Lower lobe of right lung (tissue), 2 donors: ENCODE results near the gene SLC1A4. TPM values are rescaled to one million over a fixed set of nuclear protein-coding genes. Genes with fewer than 3 reads are reported as not detected.

Source experiments
- ATAC-seq, 2 donors: fragments of 200-7000 bp; cut with Tn5 transposase; one replicate each; pipeline ENCODE4 v1.9.1; 2020 to 2022; ENCODE audit warnings: mild to moderate bottlenecking in 2 of 2, moderate library complexity in 2 of 2
- DNase-seq: peaks from one replicate; pipeline ENCODE4 v3.0.0-alpha.2; 2020
- H3K27ac ChIP-seq: fragments of 200-600 bp; one replicate; pipeline ENCODE4 v1.8.0; 2022
- H3K27me3 ChIP-seq: fragments of 200-600 bp; one replicate; pipeline ENCODE4 v1.8.0; 2022; ENCODE audit warnings: low read depth
- H3K36me3 ChIP-seq: fragments of 200-600 bp; one replicate; pipeline ENCODE4 v1.8.0; 2022; ENCODE audit warnings: mild to moderate bottlenecking
- H3K4me1 ChIP-seq: fragments of 200-600 bp; one replicate; pipeline ENCODE4 v1.8.0; 2022
- H3K4me3 ChIP-seq: fragments of 200-600 bp; one replicate; pipeline ENCODE4 v1.8.0; 2022; ENCODE audit warnings: mild to moderate bottlenecking
- H3K9me3 ChIP-seq: fragments of 200-600 bp; one replicate; pipeline ENCODE4 v1.8.0; 2022
- CTCF ChIP-seq: fragments of 200-600 bp; IDR thresholded peaks from one replicate; pipeline ENCODE4 v1.8.0; 2022; ENCODE audit warnings: antibody characterized with exemption, mild to moderate bottlenecking
- intact Hi-C: fragments of 100-400 bp; cut with DNase I; formaldehyde crosslinking; loops from one replicate; pipeline ENCODE4 v1.11.0; 2022
- total RNA-seq: library from RNA; stranded (reverse); fragmentation: NEBNext Ultra II Directional; extraction: Animal tissue kit (Norgen Biotek cat#: 25700); gene quantifications from one replicate; pipeline ENCODE4 v1.2.1, GENCODE V29; 2021
- donor health status: DM: no; HTN: yes; CAD: no; lungs with severe emphysema.

The SLC1A4 gene
- total RNA-seq, 1 donor from 2014 or later, result 9.7 TPM

GRCh38 chr2:65013776-65014175 is 24.6 kb downstream of the SLC1A4 start:
- H3K4me3 ChIP-seq, result no peak overlapping the region
- peaks cover 46% of the 10 kb centered on the region for H3K36me3 ChIP-seq
- H3K9me3 ChIP-seq, result no peaks in the 10 kb centered on the region
- no peaks in the 10 kb centered on the region for H3K27me3 ChIP-seq
- ATAC-seq (no peak), DNase-seq (no peak)
- H3K27ac ChIP-seq, result no peak overlapping the region
- intact Hi-C loops, result no loop called here
- no peak for TF ChIP-seq CTCF
- peaks cover 9% of the 10 kb centered on the region for H3K4me1 ChIP-seq

- ATAC-seq, result no peak
- peaks cover 59% of the 10 kb centered on the region for H3K36me3 ChIP-seq
- H3K9me3 ChIP-seq, result no peaks in the 10 kb centered on the region
- no peak overlapping the region for H3K27ac ChIP-seq
- DNase-seq, result no peak
- no peak for TF ChIP-seq CTCF
- intact Hi-C loops, result no loop called here
- peaks cover 9% of the 10 kb centered on the region for H3K4me1 ChIP-seq
- H3K27me3 ChIP-seq, result no peaks in the 10 kb centered on the region
- H3K4me3 ChIP-seq, result no peak overlapping the region
Measured at GRCh38 chr2:65015731-65016130, 26.5 kb downstream of the SLC1A4 start.

GRCh38 chr2:65016789-65017188 is 27.6 kb downstream of the SLC1A4 start:
- Histone ChIP-seq H3K4me3 (no peak overlapping the region), H3K4me1 (peaks cover 9% of the 10 kb centered on the region), H3K27me3 (no peaks in the 10 kb centered on the region), H3K36me3 (peaks cover 55% of the 10 kb centered on the region), H3K9me3 (no peaks in the 10 kb centered on the region), H3K27ac (no peak overlapping the region)
- intact Hi-C loops, result no loop called here
- ATAC-seq, result no peak
- no peak for TF ChIP-seq CTCF
- no peak for DNase-seq

- Histone ChIP-seq H3K27me3 (no peaks in the 10 kb centered on the region), H3K9me3 (no peaks in the 10 kb centered on the region), H3K4me1 (peaks cover 9% of the 10 kb centered on the region), H3K27ac (no peak overlapping the region), H3K36me3 (peaks cover 49% of the 10 kb centered on the region), H3K4me3 (no peak overlapping the region)
- ATAC-seq, result peak; percentile 72 to 76
- no peak for DNase-seq
- peak; percentile 10 for TF ChIP-seq CTCF
- intact Hi-C loops, result no loop called here
Measured at GRCh38 chr2:65017335-65017734, 28.1 kb downstream of the SLC1A4 start.

- DNase-seq (peak; percentile 83), ATAC-seq (peak; percentile 75 to 84)
- Histone ChIP-seq H3K9me3 (no peaks in the 10 kb centered on the region), H3K4me1 (peaks cover 9% of the 10 kb centered on the region), H3K27me3 (no peaks in the 10 kb centered on the region), H3K36me3 (peaks cover 45% of the 10 kb centered on the region), H3K27ac (peak overlapping the region; percentile 65), H3K4me3 (no peak overlapping the region)
- no peak for TF ChIP-seq CTCF
- intact Hi-C loops, result no loop called here
Measured at GRCh38 chr2:65018141-65018582, 29.0 kb downstream of the SLC1A4 start.

- Histone ChIP-seq H3K4me1 (peaks cover 9% of the 10 kb centered on the region), H3K27ac (peak overlapping the region; percentile 65), H3K36me3 (peaks cover 45% of the 10 kb centered on the region), H3K27me3 (no peaks in the 10 kb centered on the region), H3K9me3 (no peaks in the 10 kb centered on the region), H3K4me3 (no peak overlapping the region)
- DNase-seq (no peak), ATAC-seq (no peak)
- no peak for TF ChIP-seq CTCF
- intact Hi-C loops, result no loop called here
Measured at GRCh38 chr2:65019010-65019409, 29.8 kb downstream of the SLC1A4 start.
